ENCODE results near the gene DYRK3. TPM values are rescaled to one million over a fixed set of nuclear protein-coding genes. Genes with fewer than 3 reads are reported as not detected.
A peak's percentile ranks its signal among the peaks of the same experiment; 100 is the strongest.

DYRK3 gene
- total and polyA plus RNA-seq, 9 of the 15 experiments (the other 6 are each of a cell fraction or from before 2014, with no cell fraction given), result 4.5 to 33.7 (median 25.7) TPM

- TF ChIP-seq DEAF1 (CRISPR knock-in tag; IDR thresholded peaks at IDR 0.05) (peak; percentile 74), RBM15 (IDR thresholded peaks at IDR 0.05; ENCODE audit: insufficient read depth, low read length) (no peak), TRIM28 (IDR thresholded peaks at IDR 0.05) (no peak)
Measured at GRCh38 chr1:206658264-206658980, 23.1 kb downstream of the DYRK3 start (continued).

GRCh38 chr1:206658981-206659273 is 23.6 kb downstream of the DYRK3 start:
- H3K36me3 ChIP-seq (ENCODE audit: control insufficient read depth, insufficient read depth, low read length), result peaks cover 7% of the 10 kb centered on the region; the same call in 2 of the 3 replicates
- peaks cover 4% of the 10 kb centered on the region; the same call in 2 of the 3 replicates for H3K79me2 ChIP-seq (ENCODE audit: control insufficient read depth, insufficient read depth, low read length)
- H3K27ac ChIP-seq (ENCODE audit: extremely low read depth, low read depth, low read length), result peak overlapping the region; percentile 65
- no peak overlapping the region for H3K4me3 ChIP-seq
- H3K9ac ChIP-seq (ENCODE audit: insufficient read depth in 1 of 2, low read depth in 2 of 2, low read length in 2 of 2), result peak overlapping the region; percentile 60 to 87; a peak in 3 of 4 replicates
- intact Hi-C loops (cut with micrococcal nuclease) (no loop called here), in situ Hi-C loops (cut with MboI) (no loop called here)
- H3K4me1 ChIP-seq (replicated peaks in 1 of 2; ENCODE audit: control insufficient read depth in 2 of 2, insufficient read depth in 2 of 2, low read length in 2 of 2), result peaks cover 35 to 58% of the 10 kb centered on the region in 2 experiments
- H3K27me3 ChIP-seq (ENCODE audit: control insufficient read depth in 2 of 2, insufficient read depth in 2 of 2, low read length in 2 of 2), result no peaks in the 10 kb centered on the region
- peak overlapping the region; percentile 73 for H3K4me2 ChIP-seq (ENCODE audit: insufficient read depth, low read length)
- POLR2A ChIA-PET, result interaction anchor here (0.7 to 4.5 kb wide), 14 partner anchors 9 to 366 kb away, joined by 3 to 22 read pairs (median 6); partner anchors contain the start of genes DYRK3 and EIF2D
- TF ChIP-seq BRCA1 (IDR thresholded peaks at IDR 0.05) (no peak), BRCA1 (CRISPR knock-in tag; IDR thresholded peaks at IDR 0.05) (0 out of 2 replicates have a peak, but pooled peaks have one; percentile 15), FOXA3 (CRISPR knock-in tag; conservative IDR thresholded peaks at IDR 0.05 in 1 of 2, IDR thresholded peaks at IDR 0.05 in 1 of 2) (0 out of 4 replicates have a peak, but pooled peaks of 1 of the 2 experiments have one; percentile 4), ZBTB33 (CRISPR knock-in tag; IDR thresholded peaks at IDR 0.05) (0 out of 2 replicates have a peak, but pooled peaks have one; percentile 10), HNRNPUL1 (IDR thresholded peaks at IDR 0.05; ENCODE audit: low read length) (no peak)
- TF ChIP-seq, protein P1, sequence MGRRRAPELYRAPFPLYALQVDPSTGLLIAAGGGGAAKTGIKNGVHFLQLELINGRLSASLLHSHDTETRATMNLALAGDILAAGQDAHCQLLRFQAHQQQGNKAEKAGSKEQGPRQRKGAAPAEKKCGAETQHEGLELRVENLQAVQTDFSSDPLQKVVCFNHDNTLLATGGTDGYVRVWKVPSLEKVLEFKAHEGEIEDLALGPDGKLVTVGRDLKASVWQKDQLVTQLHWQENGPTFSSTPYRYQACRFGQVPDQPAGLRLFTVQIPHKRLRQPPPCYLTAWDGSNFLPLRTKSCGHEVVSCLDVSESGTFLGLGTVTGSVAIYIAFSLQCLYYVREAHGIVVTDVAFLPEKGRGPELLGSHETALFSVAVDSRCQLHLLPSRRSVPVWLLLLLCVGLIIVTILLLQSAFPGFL (CRISPR knock-in tag; IDR thresholded peaks at IDR 0.05), result 0 out of 2 replicates have a peak, but pooled peaks have one; percentile 34
- DNase-seq (ENCODE audit: extremely low read depth in 1 of 4, low spot score in 3 of 4) (peak in 2 of 4 experiments; percentile 41 to 42), FAIRE-seq (no peak), ATAC-seq (peak; percentile 26)
- H4K20me1 ChIP-seq (replicated peaks; ENCODE audit: control insufficient read depth, insufficient read depth, low read length), result no peaks in the 10 kb centered on the region
- no TSS peak for BruUV-seq (replicated peaks)
- 46% methylated on average over 7 of the region's 7 CpGs for WGBS (ENCODE audit: insufficient coverage, low coverage, missing lambda C conversion rate)
- CTCF ChIA-PET (ENCODE audit: low intra/inter-chr PET ratio), result interaction anchor here (0.6 to 1.2 kb wide), 3 partner anchors 24 to 841 kb away, joined by 3 to 6 read pairs (median 3); partner anchors contain the start of gene DYRK3
- H2AFZ ChIP-seq (ENCODE audit: low read depth, low read length), result peak overlapping the region; percentile 87
- no peaks in the 10 kb centered on the region for H3K9me1 ChIP-seq (ENCODE audit: control insufficient read depth, insufficient read depth, low read length)
- H3K9me3 ChIP-seq (replicated peaks; ENCODE audit: control insufficient read depth, insufficient read depth, low read depth, low read length), result no peaks in the 10 kb centered on the region
